Natural killer cell (primary cell): ENCODE results near the gene EHD1. TPM values are rescaled to one million over a fixed set of nuclear protein-coding genes. Genes with fewer than 3 reads are reported as not detected.

Source experiments
- ATAC-seq, 3 donors: fragments of 150-1000 bp in 2 of 3; fragments of 200-7000 bp in 1 of 3; cut with Tn5 transposase; 1 replicate in 1 of 3; 2 replicates in 2 of 3; pipeline ENCODE4 v1.10.0; 2021; ENCODE audit warnings: mild to moderate bottlenecking in 2 of 3, moderate library complexity in 2 of 3
- DNase-seq, 2 donors: peaks; one replicate each; pipeline versions ENCODE4 v3.0.0 to v3.0.0-alpha.2; 2013 to 2021; ENCODE audit warnings: mixed read lengths in 1 of 2
- H3K27ac ChIP-seq: one replicate; pipeline ENCODE4 v1.5.1; 2013; ENCODE audit warnings: mild to moderate bottlenecking, low read length
- H3K27me3 ChIP-seq: one replicate; pipeline ENCODE4 v1.6.1; 2013; ENCODE audit warnings: low read length; ENCODE audit not compliant: control insufficient read depth, insufficient read depth
- H3K36me3 ChIP-seq: one replicate; pipeline ENCODE4 v1.6.1; 2013; ENCODE audit warnings: low read length; ENCODE audit not compliant: control insufficient read depth, insufficient read depth
- H3K4me1 ChIP-seq: one replicate; pipeline ENCODE4 v1.6.1; 2013; ENCODE audit warnings: low read length; ENCODE audit not compliant: control insufficient read depth, insufficient read depth
- H3K4me3 ChIP-seq: one replicate; pipeline ENCODE4 v1.5.1; 2013; ENCODE audit warnings: low read length
- H3K9me3 ChIP-seq: one replicate; pipeline ENCODE4 v1.6.1; 2013; ENCODE audit warnings: low read length; ENCODE audit not compliant: control insufficient read depth, insufficient read depth
- H3K27ac Mint-ChIP-seq, 2 donors: one replicate each; pipeline ENCODE4 v1.8.0; 2022; ENCODE audit warnings: mild to moderate bottlenecking in 2 of 2, mixed read lengths in 2 of 2, moderate library complexity in 1 of 2
- H3K27me3 Mint-ChIP-seq, 2 donors: one replicate each; pipeline ENCODE4 v1.8.0; 2022; ENCODE audit warnings: low read depth in 2 of 2, mixed read lengths in 2 of 2
- H3K36me3 Mint-ChIP-seq: one replicate; pipeline ENCODE4 v1.8.0; 2022; ENCODE audit warnings: mixed read lengths
- H3K4me1 Mint-ChIP-seq, 2 donors: one replicate each; pipeline ENCODE4 v1.8.0; 2022; ENCODE audit warnings: mixed read lengths in 2 of 2
- H3K4me3 Mint-ChIP-seq: one replicate; pipeline ENCODE4 v1.8.0; 2022; ENCODE audit warnings: mild to moderate bottlenecking, moderate library complexity, mixed read lengths
- H3K9me3 Mint-ChIP-seq, 2 donors: one replicate each; pipeline ENCODE4 v1.8.0; 2022; ENCODE audit warnings: mixed read lengths in 2 of 2
- CTCF ChIP-seq: fragments of 200-600 bp; IDR thresholded peaks from one replicate; pipeline ENCODE4 v1.8.0; 2022; ENCODE audit warnings: antibody characterized with exemption
- WGBS: methylation state at CpG from one replicate; pipeline ENCODE4 v1.1.7; 2013; ENCODE audit warnings: missing lambda C conversion rate; ENCODE audit not compliant: insufficient coverage; 5-methylcytosine and 5-hydroxymethylcytosine counted together
- intact Hi-C: fragments of 100-400 bp; cut with micrococcal nuclease; formaldehyde crosslinking; loops from one replicate; pipeline ENCODE4 v1.14.2; 2022
- total RNA-seq, 4 donors: library from RNA; stranded (reverse); fragments of 120-200 nt in 1 of 4; gene quantifications; one replicate each; pipeline versions ENCODE4 v1.2.3 to v1.2.4, GENCODE V29; 2013 to 2022

Gene EHD1
- total RNA-seq, 3 donors from 2014 or later (not counting 1 experiment from before 2014, with no cell fraction given) = 218 to 246 (median 225) TPM

- Mint-ChIP-seq H3K9me3 (no peaks in the 10 kb centered on the region), H3K27me3 (no peaks in the 10 kb centered on the region), H3K4me3 (no peak overlapping the region), H3K4me1 (peaks cover 4 to 14% of the 10 kb centered on the region in 2 donors), H3K27ac (no peak overlapping the region), H3K36me3 (no peaks in the 10 kb centered on the region)
- H3K36me3 ChIP-seq = peaks cover 71% of the 10 kb centered on the region
- H3K27ac ChIP-seq = no peak overlapping the region
- TF ChIP-seq CTCF = no peak
- H3K4me1 ChIP-seq = peaks cover 14% of the 10 kb centered on the region
- H3K9me3 ChIP-seq = no peaks in the 10 kb centered on the region
- ATAC-seq = no peak
- H3K27me3 ChIP-seq = no peaks in the 10 kb centered on the region
- H3K4me3 ChIP-seq = no peak overlapping the region
- DNase-seq = no peak
- 96% methylated on average over 7 of the region's 7 CpGs for WGBS
- intact Hi-C loops = no loop called here
Measured at GRCh38 chr11:64911142-64911541, 32.7 kb upstream of the EHD1 start.

- Mint-ChIP-seq H3K36me3 (no peaks in the 10 kb centered on the region), H3K27ac (peak overlapping the region in 1 of 2 donors; percentile 27), H3K27me3 (no peaks in the 10 kb centered on the region), H3K9me3 (no peaks in the 10 kb centered on the region), H3K4me3 (no peak overlapping the region), H3K4me1 (peaks cover 0 to 8% of the 10 kb centered on the region in 2 donors)
- Histone ChIP-seq H3K4me3 (no peak overlapping the region), H3K27me3 (no peaks in the 10 kb centered on the region), H3K9me3 (no peaks in the 10 kb centered on the region), H3K27ac (no peak overlapping the region), H3K4me1 (peaks cover 8% of the 10 kb centered on the region), H3K36me3 (peaks cover 77% of the 10 kb centered on the region)
- TF ChIP-seq CTCF = no peak
- DNase-seq = no peak
- 98% methylated on average over 27 of the region's 27 CpGs for WGBS
- intact Hi-C loops = no loop called here
- no peak for ATAC-seq
Measured at GRCh38 chr11:64910451-64911093, 32.2 kb upstream of the EHD1 start.

- TF ChIP-seq CTCF = no peak
- Mint-ChIP-seq H3K9me3 (no peaks in the 10 kb centered on the region), H3K4me3 (no peak overlapping the region), H3K4me1 (peaks cover 0 to 8% of the 10 kb centered on the region in 2 donors), H3K36me3 (no peaks in the 10 kb centered on the region), H3K27me3 (no peaks in the 10 kb centered on the region), H3K27ac (peak overlapping the region in 1 of 2 donors; percentile 27)
- Histone ChIP-seq H3K36me3 (peaks cover 82% of the 10 kb centered on the region), H3K9me3 (no peaks in the 10 kb centered on the region), H3K4me3 (no peak overlapping the region), H3K4me1 (peaks cover under 1% of the 10 kb centered on the region), H3K27ac (no peak overlapping the region), H3K27me3 (no peaks in the 10 kb centered on the region)
- DNase-seq (no peak), ATAC-seq (no peak)
- intact Hi-C loops = no loop called here
- WGBS = 95% methylated on average over 39 of the region's 39 CpGs
Measured at GRCh38 chr11:64909653-64910343, 31.4 kb upstream of the EHD1 start.
